GM21447 (cell line): Measurements from ENCODE around the gene PACSIN2.

Experiments used
- ATAC-seq: cut with Tn5 transposase; IDR thresholded peaks from one replicate; pipeline ENCODE4 v1.9.1; 2021; ENCODE audit not compliant: unreplicated experiment

PACSIN2 gene

DNA sequence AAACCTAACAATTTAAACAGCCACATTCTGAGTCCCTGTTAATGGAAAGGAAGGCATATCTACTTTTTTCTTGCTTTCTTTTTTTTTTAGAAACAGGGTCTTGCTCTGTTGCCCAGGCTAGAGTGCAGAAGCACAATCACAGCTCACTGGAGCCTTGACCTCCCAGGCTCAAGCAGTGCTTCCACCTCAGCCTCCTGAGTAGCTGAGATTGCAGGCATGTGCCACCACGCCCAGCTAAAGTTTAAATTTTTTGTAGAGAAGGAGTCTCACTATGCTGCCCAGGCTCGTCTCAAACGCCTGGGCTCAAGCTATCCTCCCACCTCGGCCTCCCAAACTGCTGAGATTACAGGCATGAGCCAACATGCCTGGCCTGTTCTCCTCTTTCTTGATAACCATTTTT is 183.2 kb downstream of the PACSIN2 start:
- ATAC-seq = no peak

- no peak for ATAC-seq
Measured at GRCh38 chr22:42830161-42830560, 184.8 kb downstream of the PACSIN2 start.

GRCh38 chr22:42829302-42829701 is 185.6 kb downstream of the PACSIN2 start:
- ATAC-seq = no peak

DNA sequence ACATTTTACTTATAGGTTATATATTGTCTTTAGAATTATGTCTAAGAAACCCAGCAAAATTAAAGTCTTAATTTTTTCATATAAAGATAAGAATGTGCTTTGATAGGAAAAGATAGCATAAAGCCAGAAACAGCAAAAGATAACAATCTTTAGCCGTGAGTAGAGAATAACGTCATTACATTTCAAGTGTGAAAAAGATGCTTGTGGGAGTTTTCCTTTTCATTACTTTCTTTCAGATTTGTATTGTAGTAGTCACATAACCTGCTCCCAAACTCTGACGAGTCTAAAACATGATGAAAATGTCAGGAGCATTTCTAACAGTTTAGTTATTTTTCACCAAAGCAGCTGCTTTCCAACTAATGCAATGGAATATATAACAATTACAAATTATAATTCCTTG is 189.2 kb downstream of the PACSIN2 start:
- no peak for ATAC-seq

DNA sequence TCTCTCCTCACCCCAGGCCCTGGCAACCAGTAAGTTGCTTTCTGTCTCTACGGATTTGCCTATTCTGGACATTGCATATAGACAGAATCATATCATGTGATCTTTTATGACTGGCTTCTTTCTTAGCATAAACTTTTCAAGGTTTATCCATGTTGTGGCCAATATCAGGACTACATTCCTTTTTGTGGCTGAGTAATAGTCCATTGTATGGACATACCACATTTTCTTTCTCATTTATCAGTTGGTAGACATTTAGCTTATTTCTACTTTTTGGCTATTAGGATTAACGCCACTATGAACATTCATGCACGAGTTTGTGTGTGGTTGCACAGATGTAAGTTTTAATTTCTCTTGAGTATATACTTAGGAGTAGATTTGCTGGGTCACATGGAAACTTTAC is 193.6 kb downstream of the PACSIN2 start:
- ATAC-seq = no peak

- no peak for ATAC-seq
Measured at GRCh38 chr22:42820045-42820763, 194.7 kb downstream of the PACSIN2 start.
